ENCODE measurements around the gene ABCA13.

ABCA13 gene

DNA sequence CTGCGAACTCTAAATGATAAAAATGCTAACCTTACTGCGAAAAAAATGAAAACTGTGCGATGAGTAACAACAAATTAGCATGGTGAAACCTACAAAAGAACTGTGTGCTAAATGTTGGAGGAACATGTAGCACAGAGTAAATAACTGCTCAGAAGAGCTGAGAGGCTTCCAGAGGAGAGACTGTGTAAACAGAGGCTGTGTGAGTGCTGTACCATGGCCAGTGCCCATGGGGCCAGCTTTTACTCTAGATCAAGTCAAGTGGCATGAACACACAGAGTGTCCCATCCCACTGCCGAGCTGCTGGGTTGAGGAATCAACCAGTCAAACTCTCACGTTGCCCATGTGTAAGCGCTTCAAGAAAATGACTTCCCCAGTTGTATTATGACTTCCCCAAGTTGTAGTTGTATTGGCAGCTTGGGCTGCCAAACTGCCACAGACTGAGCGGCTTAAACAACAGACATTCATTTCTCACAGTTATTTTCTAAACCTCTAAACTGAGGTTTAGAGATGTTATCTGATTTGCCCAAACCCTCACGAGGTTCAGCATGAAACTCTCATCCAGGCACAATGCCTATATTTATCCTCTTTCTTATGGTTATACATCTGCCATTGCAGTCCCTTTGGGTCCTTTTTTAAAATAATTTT lies 270.7 kb downstream of the ABCA13 start:
- H3K4me1 ChIP-seq: no peaks in the 10 kb centered on the region
- DNase-seq: no peak
- H3K9me3 ChIP-seq: no peaks in the 10 kb centered on the region
- H3K27me3 ChIP-seq: no peaks in the 10 kb centered on the region
- intact Hi-C loops (cut with DNase I; ENCODE audit: low total_unique reads): no loop called here
- no peak overlapping the region for H3K27ac ChIP-seq
- H3K36me3 ChIP-seq: no peaks in the 10 kb centered on the region
- TF ChIP-seq, protein P1, sequence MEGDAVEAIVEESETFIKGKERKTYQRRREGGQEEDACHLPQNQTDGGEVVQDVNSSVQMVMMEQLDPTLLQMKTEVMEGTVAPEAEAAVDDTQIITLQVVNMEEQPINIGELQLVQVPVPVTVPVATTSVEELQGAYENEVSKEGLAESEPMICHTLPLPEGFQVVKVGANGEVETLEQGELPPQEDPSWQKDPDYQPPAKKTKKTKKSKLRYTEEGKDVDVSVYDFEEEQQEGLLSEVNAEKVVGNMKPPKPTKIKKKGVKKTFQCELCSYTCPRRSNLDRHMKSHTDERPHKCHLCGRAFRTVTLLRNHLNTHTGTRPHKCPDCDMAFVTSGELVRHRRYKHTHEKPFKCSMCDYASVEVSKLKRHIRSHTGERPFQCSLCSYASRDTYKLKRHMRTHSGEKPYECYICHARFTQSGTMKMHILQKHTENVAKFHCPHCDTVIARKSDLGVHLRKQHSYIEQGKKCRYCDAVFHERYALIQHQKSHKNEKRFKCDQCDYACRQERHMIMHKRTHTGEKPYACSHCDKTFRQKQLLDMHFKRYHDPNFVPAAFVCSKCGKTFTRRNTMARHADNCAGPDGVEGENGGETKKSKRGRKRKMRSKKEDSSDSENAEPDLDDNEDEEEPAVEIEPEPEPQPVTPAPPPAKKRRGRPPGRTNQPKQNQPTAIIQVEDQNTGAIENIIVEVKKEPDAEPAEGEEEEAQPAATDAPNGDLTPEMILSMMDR (IDR thresholded peaks at IDR 0.05): no peak
- H3K4me3 ChIP-seq: no peak overlapping the region

DNA sequence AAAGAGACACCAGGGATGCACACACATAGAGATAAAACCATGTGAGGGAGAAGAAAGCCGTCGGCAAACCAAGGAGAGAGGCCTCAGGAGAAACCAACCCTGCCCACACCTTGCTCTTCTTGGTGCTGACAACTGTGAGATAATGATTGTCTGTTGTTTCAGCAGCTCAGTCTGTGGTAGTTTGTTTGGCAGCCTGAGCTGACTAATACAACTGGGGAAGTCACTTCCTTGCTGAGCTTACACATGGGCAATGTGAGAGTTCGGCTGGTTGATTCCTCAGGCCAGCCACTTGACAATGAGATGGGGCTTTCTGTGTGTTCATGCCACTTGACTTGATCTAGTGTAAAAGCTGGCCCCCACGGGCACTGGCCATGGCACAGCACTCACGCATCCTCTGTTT lies 271.8 kb downstream of the ABCA13 start:
- TF ChIP-seq, protein P1 (IDR thresholded peaks at IDR 0.05): no peak
- no peak for DNase-seq
- no peak overlapping the region for H3K27ac ChIP-seq
- H3K4me1 ChIP-seq: no peaks in the 10 kb centered on the region
- no peaks in the 10 kb centered on the region for H3K27me3 ChIP-seq
- no peaks in the 10 kb centered on the region for H3K9me3 ChIP-seq
- intact Hi-C loops (cut with DNase I; ENCODE audit: low total_unique reads): no loop called here
- no peak overlapping the region for H3K4me3 ChIP-seq
- H3K36me3 ChIP-seq: no peaks in the 10 kb centered on the region

DNA sequence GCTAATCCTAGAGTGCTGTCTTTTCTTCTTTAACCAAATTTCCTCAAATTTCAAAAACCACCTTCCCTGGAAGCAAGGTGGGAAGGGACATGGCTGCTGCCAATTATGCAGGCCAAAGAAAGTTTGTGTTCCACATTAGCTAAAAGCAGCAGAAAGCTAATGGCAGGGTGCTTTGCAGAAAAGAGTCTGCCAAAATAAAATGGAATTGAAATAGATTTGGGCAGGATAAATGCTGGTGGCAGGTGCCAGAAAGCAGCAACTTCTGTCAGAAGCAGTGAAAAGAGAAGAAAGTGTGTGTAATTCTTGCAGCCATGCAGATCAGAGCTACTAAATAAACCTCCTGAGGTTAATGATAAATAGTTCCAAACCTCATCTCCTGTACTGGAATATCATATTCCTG lies 275.5 kb downstream of the ABCA13 start:
- intact Hi-C loops (cut with DNase I; ENCODE audit: low total_unique reads): no loop called here
- H3K36me3 ChIP-seq: no peaks in the 10 kb centered on the region
- no peaks in the 10 kb centered on the region for H3K27me3 ChIP-seq
- no peak for DNase-seq
- H3K4me1 ChIP-seq: no peaks in the 10 kb centered on the region
- H3K27ac ChIP-seq: no peak overlapping the region
- TF ChIP-seq, protein P1 (IDR thresholded peaks at IDR 0.05): no peak
- no peak overlapping the region for H3K4me3 ChIP-seq
- H3K9me3 ChIP-seq: no peaks in the 10 kb centered on the region

DNA sequence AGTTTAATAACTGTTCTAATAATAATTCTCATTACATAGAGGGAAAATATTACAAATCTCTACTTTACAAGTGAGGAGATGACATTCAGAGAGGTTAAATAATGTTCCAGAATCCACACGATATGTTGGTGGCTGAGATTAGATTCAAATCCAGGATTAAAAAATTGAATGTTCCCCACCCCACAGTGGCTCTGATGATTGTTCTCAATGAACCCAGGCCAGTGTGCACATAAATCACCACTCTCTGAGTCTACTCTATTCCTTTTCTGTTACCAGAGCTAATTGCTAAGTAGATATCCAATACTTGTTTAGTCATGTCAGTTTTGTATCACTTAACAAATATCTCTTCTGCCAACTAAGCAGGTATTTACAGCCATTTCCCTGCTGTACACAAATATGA lies 281.0 kb downstream of the ABCA13 start:
- Histone ChIP-seq H3K36me3 (no peaks in the 10 kb centered on the region), H3K4me3 (no peak overlapping the region), H3K4me1 (no peaks in the 10 kb centered on the region), H3K9me3 (no peaks in the 10 kb centered on the region), H3K27me3 (no peaks in the 10 kb centered on the region), H3K27ac (no peak overlapping the region)
- TF ChIP-seq, protein P1 (IDR thresholded peaks at IDR 0.05): no peak
- intact Hi-C loops (cut with DNase I; ENCODE audit: low total_unique reads): no loop called here
- DNase-seq: no peak

DNA sequence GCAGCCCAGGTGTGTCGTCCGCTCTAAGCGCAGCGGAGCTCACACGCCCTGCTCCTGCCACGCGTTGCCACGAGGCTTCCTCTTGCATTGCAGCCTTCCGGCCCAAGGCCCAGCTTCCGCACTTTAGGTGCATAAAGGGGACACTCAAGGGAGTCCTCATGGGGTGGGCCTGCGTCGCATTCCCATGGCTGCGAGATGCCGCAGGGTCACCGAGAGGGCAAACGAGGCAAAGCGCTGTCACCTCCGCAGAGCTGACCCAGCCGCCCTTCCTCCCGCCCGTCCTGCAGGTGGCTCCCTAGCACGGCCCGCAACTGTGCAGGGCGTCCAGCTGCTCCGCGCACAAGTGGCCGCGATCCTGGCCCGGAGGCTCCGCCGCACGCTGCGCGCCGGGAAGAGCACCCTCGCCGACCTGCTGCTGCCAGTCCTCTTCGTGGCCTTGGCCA lies 283.5 kb downstream of the ABCA13 start:
- intact Hi-C loops (cut with DNase I; ENCODE audit: low total_unique reads): no loop called here
- Histone ChIP-seq H3K4me1 (no peaks in the 10 kb centered on the region), H3K27ac (no peak overlapping the region), H3K4me3 (no peak overlapping the region), H3K36me3 (no peaks in the 10 kb centered on the region), H3K27me3 (no peaks in the 10 kb centered on the region), H3K9me3 (no peaks in the 10 kb centered on the region)
- DNase-seq: no peak
- TF ChIP-seq, protein P1 (IDR thresholded peaks at IDR 0.05): no peak

DNA sequence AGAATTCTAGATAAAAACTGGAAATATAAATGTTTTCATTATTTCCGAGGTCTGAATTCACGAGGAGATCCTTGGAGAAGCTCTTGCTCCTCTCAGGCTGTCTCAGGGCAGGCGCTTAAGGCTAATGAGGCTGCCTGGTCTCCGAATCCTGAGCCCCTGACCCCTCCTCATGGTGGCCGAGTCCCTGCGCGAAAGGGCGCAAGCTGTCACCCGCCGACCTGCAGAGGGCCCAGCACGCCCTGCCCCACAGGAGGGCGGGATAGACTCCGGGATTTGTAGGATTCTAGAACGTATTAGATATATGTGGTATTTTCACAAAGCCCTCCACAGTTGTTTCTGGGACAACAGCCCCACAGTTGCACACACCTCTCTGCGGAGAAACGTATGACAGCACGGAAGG lies 284.1 kb downstream of the ABCA13 start:
- Histone ChIP-seq H3K4me3 (no peak overlapping the region), H3K36me3 (no peaks in the 10 kb centered on the region), H3K27me3 (no peaks in the 10 kb centered on the region), H3K9me3 (no peaks in the 10 kb centered on the region), H3K4me1 (no peaks in the 10 kb centered on the region), H3K27ac (no peak overlapping the region)
- intact Hi-C loops (cut with DNase I; ENCODE audit: low total_unique reads): no loop called here
- TF ChIP-seq, protein P1 (IDR thresholded peaks at IDR 0.05): no peak
- DNase-seq: no peak
